Activated CD8-positive, alpha-beta memory T cell treated with anti-CD3 and anti-CD28 coated beads for 4 hours (primary cell): ENCODE measurements around the gene ACTR6.
A peak's percentile ranks its signal among the peaks of the same experiment; 100 is the strongest.

Experiments
- DNase-seq, 2 donors: peaks; one replicate each; pipeline ENCODE4 v3.0.0-alpha.2; 2020; ENCODE audit warnings: low read depth in 2 of 2

ACTR6 gene

DNA sequence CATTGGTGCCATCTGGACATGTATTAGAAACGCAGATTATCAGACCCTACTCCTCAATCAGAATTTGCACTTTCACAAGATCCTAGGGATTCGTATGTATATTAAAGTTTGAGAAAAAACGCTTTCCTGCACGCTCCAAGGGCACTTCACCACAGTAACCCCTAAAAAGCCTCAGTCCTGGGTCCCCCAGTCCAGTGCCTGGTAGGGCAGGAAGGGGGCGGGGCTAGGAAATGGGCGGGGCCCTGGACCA is 65.9 kb downstream of the ACTR6 start:
- peak in 1 of 2 donors; percentile 84 for DNase-seq

DNA sequence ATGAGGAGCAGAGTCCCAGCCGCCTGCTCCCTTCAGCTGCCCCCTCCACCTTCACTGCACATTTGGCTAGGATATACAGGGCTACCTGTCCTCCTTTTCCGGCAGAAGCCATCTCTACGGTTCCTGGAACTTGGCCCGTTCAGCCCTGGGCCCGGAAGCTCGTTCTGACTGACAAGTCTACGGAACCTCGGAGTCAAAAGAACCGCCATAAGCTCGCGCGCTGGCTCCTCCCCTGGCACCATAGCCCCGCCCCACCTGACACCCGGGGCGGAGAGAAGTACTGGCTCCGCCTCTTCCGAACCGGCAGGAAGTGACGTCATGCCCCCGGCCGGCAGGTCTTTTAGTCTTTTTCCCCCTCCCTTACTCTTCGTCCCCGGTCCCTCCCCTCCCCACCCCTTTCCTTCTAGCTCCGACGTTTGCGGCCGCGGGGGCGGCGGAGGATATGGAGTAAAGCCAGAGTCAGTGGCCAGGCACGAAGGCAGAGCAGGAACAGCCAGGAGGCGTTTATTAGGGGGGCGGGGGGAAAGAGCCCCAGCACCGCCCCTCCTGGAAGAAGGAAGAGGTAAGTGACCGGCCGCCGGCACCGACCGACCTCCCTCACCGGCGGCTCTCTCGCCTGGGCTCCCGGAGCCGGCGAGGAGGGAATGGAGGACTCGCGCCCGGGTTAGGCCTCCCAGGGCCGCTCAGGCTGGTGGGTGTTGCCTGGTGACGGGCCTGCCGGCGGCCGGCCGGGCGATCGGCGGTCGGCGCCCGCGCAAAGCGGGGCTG is 66.4 kb downstream of the ACTR6 start, which contains the start of the genes DEPDC4 and SCYL2:
Gene DEPDC4, minus strand, starts transcription at position 245 of the 768 bp plus-strand sequence. Its CDS starts 3 bp downstream, at position 242.
Gene SCYL2, plus strand, starts transcription at position 343 of the 768 bp plus-strand sequence. CDS start 15,794 bp downstream, outside the sequence.
- peak; percentile 85 to 87 for DNase-seq

DNA sequence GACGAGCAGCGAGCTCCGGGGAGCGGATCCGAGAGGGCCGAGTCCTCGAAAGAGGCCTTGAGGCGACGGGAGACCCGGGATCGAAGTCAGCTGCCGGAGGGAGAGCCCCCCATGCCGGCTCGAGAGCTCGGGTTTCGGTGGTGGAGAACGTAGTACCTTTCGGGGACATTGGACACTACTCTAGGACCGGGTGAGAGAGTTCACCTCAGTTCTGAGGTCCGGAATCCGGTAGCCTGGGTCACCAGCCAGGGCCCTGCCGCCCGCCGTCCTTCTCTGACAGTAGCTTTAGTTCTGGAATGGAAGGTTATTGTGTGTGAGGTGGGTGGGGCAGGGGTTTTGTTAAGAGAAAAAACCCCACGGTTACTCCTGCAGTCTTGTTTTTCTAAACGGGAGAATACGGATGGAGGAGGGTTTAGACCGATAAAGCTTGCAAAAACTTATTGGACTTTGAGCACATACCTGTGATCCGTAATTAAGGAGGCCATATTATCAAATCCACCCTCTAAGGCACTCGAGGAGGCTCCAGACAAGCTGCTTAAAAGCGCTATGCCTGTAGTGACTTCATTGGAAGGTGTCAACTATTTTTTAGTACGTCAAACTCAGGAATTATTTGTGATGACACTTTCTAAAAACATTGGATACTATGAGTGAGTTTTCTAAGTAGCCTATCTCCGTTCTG is 67.1 kb downstream of the ACTR6 start:
- DNase-seq, result peak in 1 of 2 donors; percentile 4

DNA sequence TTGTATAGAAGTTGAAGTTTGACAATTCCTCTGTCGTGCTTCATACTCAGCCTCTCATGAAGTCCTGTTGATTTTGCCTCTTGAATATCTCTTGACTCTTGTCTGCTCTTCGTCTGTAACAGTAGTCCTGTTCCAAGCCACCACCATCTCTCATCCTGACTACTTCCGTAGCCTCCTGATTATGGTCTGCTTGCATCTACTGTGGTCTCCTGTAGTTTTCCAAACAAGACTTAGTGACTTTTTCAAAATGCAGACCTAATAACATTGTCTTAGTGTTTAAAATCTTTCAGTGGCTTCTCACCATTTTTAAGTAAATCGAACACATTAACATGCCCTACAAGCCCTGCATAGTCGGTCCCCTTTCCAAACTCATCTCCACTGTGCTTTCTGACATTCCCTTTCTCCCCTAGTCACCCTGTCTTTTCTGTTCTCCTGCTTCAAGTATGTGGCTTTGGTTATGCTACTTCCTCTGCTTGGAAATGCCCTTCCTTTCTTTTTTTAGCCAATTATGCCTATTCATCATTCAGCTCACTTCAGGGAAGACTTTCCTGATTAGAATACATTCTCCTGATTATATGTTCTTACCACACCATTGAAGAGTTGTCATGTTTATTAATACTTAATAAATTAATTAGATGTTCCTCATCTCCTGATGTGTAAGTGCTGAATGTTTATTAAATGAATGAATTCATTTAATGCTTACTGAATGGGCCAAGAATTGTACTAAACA is 68.4 kb downstream of the ACTR6 start:
- no peak for DNase-seq

DNA sequence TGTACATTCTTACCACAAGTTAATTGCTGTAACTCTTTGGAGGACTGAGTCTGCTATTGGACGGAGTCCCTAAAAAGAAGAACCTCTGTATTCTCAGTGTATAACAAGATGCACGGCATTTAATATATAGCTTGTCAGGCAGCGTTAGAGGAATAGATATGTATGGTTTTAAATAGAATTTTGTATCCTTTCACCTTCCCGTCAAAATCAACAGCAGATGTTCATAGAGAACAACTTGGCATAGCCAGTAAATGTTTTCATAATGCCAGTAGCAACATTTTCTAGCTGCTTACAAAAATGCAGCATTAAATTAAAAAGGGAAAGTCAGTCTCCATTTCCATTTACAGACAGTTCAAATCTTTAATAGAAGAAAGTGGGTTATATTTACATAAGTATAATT is 73.2 kb downstream of the ACTR6 start:
- DNase-seq, result no peak
